ENCODE data around the gene RNASEH1. TPM values are rescaled to one million over a fixed set of nuclear protein-coding genes. Genes with fewer than 3 reads are reported as not detected.

Gene RNASEH1
- total and polyA plus RNA-seq, 2 of the 4 experiments (the other 2 are of a cell fraction), result 23.5 to 23.7 TPM

DNA sequence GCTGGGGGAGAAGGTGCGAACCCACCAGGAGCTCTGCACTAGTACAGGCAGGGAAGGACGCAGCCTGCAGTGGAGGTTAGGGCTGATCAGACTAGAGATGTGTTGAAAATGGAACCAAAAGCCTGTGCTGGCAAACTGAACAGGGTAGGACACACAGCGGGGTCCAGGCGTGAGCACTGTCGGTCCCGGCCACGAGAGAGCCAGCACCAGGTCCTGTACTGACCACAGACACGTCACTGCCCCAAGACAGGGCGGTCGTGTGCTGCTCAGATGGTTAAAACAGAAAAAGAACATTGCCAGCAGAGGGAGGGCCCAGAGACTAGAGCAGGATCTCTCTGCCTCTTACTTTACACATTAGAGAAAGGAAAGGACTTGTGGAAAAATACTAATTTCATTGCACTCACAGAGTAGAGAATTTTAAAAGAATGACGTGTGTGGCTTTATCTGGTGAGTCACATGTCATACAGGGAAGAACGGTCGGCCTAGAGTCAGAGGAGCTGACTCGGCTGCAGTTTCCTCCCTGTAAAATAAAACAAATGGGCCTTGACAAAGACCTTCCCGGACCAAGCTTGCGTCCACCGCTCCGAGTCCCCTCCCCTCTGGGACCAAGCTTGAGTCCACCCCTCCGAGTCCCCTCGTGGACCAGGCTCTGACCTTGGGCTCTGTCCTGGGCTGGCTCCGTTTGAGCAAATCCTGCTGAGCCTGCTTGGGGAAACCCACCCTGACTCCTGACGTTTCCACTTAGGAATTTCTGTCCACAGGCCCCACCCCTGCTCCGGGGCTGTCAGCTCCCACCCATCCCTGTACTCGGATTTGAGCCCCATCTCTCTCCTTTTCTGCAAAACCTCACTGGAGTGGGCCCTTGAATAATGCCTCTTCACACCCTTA, 22.1 kb downstream of the RNASEH1 start (continued):
- TF ChIP-seq, protein P1, sequence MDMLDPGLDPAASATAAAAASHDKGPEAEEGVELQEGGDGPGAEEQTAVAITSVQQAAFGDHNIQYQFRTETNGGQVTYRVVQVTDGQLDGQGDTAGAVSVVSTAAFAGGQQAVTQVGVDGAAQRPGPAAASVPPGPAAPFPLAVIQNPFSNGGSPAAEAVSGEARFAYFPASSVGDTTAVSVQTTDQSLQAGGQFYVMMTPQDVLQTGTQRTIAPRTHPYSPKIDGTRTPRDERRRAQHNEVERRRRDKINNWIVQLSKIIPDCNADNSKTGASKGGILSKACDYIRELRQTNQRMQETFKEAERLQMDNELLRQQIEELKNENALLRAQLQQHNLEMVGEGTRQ (IDR thresholded peaks at IDR 0.05; ENCODE audit: low read depth, low read length), result peak; percentile 65
- TF ChIP-seq POLR2A (IDR thresholded peaks at IDR 0.05; ENCODE audit: low read depth, low read length), result peak; percentile 76

DNA sequence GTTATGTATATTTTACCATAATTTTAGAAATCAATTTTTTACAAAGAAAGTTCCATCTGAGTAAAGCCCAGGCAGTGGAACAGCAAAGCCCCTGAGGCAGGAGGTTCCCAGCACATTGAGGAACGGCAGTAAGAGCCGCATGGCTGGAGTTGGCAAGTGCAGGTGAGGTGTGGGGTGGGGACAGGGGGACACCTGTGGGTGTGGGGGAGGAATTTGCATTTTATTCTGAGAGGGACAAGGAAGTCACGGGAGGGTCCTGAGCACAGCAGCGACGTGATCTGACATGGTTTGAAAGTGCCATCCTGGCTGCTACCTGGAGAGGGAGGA, 22.7 kb downstream of the RNASEH1 start:
- 68% methylated on average over 5 of the region's 5 CpGs; no CpG with 5 or more reads in 1 of the 2 experiments for WGBS, 2 experiments (ENCODE audit: extremely low coverage in 2 of 2, insufficient read length in 1 of 2)
- H3K18ac ChIP-seq (ENCODE audit: low read depth, low read length), result peak overlapping the region; percentile 98
- H3K27me3 ChIP-seq (ENCODE audit: control insufficient read depth, insufficient read depth, low read length), result no peaks in the 10 kb centered on the region
- DNase-seq (no peak), ATAC-seq (ENCODE audit: low read depth) (no peak)
- H2BK120ac ChIP-seq (ENCODE audit: low read depth, low read length), result peak overlapping the region; percentile 99
- peak overlapping the region; percentile 88; the same call in 2 of the 3 replicates for H2BK15ac ChIP-seq (ENCODE audit: low read depth, low read length)
- CTCF ChIA-PET, result no interaction called here
- intact Hi-C loops (cut with micrococcal nuclease), result no loop called here
- H3K79me1 ChIP-seq (ENCODE audit: low read depth in 1 of 2, low read length in 2 of 2), result peaks cover 0 to 9% of the 10 kb centered on the region in 2 experiments; a peak in 2 of 4 replicates
- H3K14ac ChIP-seq (replicated peaks; ENCODE audit: low read depth, low read length), result peak overlapping the region; percentile 96
- POLR2A ChIA-PET (ENCODE audit: unreplicated experiment), result no interaction called here
- peaks cover 10% of the 10 kb centered on the region; the same call in 1 of the 2 replicates for H3K9me1 ChIP-seq (ENCODE audit: insufficient read depth, low read length)
- peak overlapping the region; percentile 97 for H2BK5ac ChIP-seq (ENCODE audit: low read depth, low read length, poor library complexity, severe bottlenecking)
- H2AK9ac ChIP-seq (replicated peaks; ENCODE audit: low read depth, low read length, poor library complexity), result peak overlapping the region; percentile 95
- H2AK5ac ChIP-seq (ENCODE audit: low read depth, low read length), result peak overlapping the region; percentile 92
- dilution Hi-C loops (cut with HindIII; ENCODE audit: low sequenced_read_pairs, unreplicated experiment), result no loop called here
- peak overlapping the region; percentile 72 to 96 for H4K8ac ChIP-seq (ENCODE audit: low read depth in 2 of 2, low read length in 2 of 2)
- no peaks in the 10 kb centered on the region for H4K20me1 ChIP-seq (ENCODE audit: insufficient read depth, low read length)
- H3K9ac ChIP-seq (ENCODE audit: low read depth, low read length), result peak overlapping the region; percentile 91
- H3K23ac ChIP-seq (ENCODE audit: low read depth, low read length), result peak overlapping the region; percentile 99
- peak overlapping the region; percentile 43; the same call in 1 of the 2 replicates for H3K4me3 ChIP-seq (ENCODE audit: insufficient read depth, low read depth, low read length)
- peak overlapping the region; percentile 85 for H2AFZ ChIP-seq (replicated peaks; ENCODE audit: low read length, poor library complexity)
- peak overlapping the region; percentile 99 for H3K27ac ChIP-seq (ENCODE audit: insufficient read depth, low read length)
- H3K9me3 ChIP-seq (ENCODE audit: control insufficient read depth, insufficient read depth, low read length), result no peaks in the 10 kb centered on the region
- H3K4me2 ChIP-seq (ENCODE audit: low read depth, low read length), result peak overlapping the region; percentile 89
- H4K91ac ChIP-seq (ENCODE audit: insufficient read depth, low read depth, low read length), result peak overlapping the region; percentile 99
- peak overlapping the region; percentile 99 for H3K4ac ChIP-seq (ENCODE audit: low read depth, low read length)
- peak overlapping the region; percentile 97 for H4K5ac ChIP-seq (ENCODE audit: low read depth, low read length)
- BruUV-seq (replicated peaks), result no TSS peak
- H2BK20ac ChIP-seq (ENCODE audit: low read depth, low read length), result peak overlapping the region; percentile 82
- peaks cover 6% of the 10 kb centered on the region for H3K36me3 ChIP-seq (ENCODE audit: control insufficient read depth, insufficient read depth, low read length)
- H3K56ac ChIP-seq (ENCODE audit: extremely low read depth, insufficient read depth, low read length), result peak overlapping the region; percentile 89
- peaks cover 13% of the 10 kb centered on the region for H3K4me1 ChIP-seq (ENCODE audit: control insufficient read depth, insufficient read depth, low read length)
- in situ Hi-C loops (cut with MboI; ENCODE audit: low sequenced_read_pairs), result no loop called here
- TF ChIP-seq MAZ (IDR thresholded peaks at IDR 0.05; ENCODE audit: borderline replicate concordance, low read depth, low read length) (no peak), MAFK (IDR thresholded peaks at IDR 0.05; ENCODE audit: low read depth, low read length) (no peak), SMC3 (IDR thresholded peaks at IDR 0.05; ENCODE audit: low read depth, low read length) (no peak), NFE2L2 (IDR thresholded peaks at IDR 0.05; ENCODE audit: low read depth, low read length) (no peak), MXI1 (IDR thresholded peaks at IDR 0.05; ENCODE audit: borderline replicate concordance, low read depth, low read length) (no peak), CHD1 (IDR thresholded peaks at IDR 0.05; ENCODE audit: low read depth, low read length) (no peak), RCOR1 (IDR thresholded peaks at IDR 0.05; ENCODE audit: insufficient replicate concordance, low read length) (no peak), CEBPB (IDR thresholded peaks at IDR 0.05; ENCODE audit: low read depth, low read length) (no peak)
- TF ChIP-seq, protein P1 (IDR thresholded peaks at IDR 0.05; ENCODE audit: low read depth, low read length), result no peak
- TF ChIP-seq, protein P2, sequence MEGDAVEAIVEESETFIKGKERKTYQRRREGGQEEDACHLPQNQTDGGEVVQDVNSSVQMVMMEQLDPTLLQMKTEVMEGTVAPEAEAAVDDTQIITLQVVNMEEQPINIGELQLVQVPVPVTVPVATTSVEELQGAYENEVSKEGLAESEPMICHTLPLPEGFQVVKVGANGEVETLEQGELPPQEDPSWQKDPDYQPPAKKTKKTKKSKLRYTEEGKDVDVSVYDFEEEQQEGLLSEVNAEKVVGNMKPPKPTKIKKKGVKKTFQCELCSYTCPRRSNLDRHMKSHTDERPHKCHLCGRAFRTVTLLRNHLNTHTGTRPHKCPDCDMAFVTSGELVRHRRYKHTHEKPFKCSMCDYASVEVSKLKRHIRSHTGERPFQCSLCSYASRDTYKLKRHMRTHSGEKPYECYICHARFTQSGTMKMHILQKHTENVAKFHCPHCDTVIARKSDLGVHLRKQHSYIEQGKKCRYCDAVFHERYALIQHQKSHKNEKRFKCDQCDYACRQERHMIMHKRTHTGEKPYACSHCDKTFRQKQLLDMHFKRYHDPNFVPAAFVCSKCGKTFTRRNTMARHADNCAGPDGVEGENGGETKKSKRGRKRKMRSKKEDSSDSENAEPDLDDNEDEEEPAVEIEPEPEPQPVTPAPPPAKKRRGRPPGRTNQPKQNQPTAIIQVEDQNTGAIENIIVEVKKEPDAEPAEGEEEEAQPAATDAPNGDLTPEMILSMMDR (conservative IDR thresholded peaks at IDR 0.05; ENCODE audit: low read depth, low read length), result no peak
